WI38 (cell line): ENCODE data around the gene FRMD5.
"Not testable (repeated sequence)": the region's sequence is repeated elsewhere in the genome, so short reads cannot be mapped to it uniquely, and the experiment has no call there.

Source experiments
- H3K4me3 ChIP-seq: 2 replicates; pipeline ENCODE4 v1.5.1; 2011; ENCODE audit warnings: low read depth, mild to moderate bottlenecking, control low read depth, low read length
- TF ChIP-seq, protein P1 (sequence below): IDR thresholded peaks from 2 replicates; pipeline ENCODE4 v1.5.1; 2012; ENCODE audit warnings: low read depth, mild to moderate bottlenecking, control low read depth, low read length

FRMD5 gene

DNA sequence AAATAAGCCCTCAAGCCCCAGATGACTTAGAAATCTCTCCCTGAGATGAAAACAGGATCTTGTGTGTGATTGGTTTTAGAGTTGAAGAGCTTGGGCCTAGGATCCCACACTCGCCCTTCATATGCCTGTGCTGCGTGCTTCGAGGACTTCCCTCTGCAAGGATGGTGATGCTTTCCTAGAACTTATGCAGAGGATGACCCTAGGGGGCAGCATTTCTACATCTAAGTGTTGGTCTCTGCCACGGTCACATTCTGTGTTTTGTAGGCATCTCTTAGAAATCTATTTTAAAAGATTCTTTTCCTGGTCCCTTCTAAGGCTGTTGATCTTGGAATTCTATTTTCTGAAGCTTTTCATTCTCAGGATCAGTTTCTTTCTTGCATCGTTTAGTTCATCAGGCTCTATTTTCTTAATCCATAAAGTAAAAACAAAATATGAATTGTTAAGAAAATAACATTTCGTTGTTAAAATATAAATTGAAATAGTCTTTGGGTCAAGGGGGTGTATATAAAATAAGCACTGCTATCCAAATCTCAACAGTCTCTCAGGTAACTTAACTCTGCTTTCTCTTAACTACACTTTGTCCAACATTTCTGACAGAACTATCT lies 322.6 kb downstream of the FRMD5 start:
- TF ChIP-seq, protein P1, sequence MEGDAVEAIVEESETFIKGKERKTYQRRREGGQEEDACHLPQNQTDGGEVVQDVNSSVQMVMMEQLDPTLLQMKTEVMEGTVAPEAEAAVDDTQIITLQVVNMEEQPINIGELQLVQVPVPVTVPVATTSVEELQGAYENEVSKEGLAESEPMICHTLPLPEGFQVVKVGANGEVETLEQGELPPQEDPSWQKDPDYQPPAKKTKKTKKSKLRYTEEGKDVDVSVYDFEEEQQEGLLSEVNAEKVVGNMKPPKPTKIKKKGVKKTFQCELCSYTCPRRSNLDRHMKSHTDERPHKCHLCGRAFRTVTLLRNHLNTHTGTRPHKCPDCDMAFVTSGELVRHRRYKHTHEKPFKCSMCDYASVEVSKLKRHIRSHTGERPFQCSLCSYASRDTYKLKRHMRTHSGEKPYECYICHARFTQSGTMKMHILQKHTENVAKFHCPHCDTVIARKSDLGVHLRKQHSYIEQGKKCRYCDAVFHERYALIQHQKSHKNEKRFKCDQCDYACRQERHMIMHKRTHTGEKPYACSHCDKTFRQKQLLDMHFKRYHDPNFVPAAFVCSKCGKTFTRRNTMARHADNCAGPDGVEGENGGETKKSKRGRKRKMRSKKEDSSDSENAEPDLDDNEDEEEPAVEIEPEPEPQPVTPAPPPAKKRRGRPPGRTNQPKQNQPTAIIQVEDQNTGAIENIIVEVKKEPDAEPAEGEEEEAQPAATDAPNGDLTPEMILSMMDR = peak; percentile 58
- no peak overlapping the region for H3K4me3 ChIP-seq

DNA sequence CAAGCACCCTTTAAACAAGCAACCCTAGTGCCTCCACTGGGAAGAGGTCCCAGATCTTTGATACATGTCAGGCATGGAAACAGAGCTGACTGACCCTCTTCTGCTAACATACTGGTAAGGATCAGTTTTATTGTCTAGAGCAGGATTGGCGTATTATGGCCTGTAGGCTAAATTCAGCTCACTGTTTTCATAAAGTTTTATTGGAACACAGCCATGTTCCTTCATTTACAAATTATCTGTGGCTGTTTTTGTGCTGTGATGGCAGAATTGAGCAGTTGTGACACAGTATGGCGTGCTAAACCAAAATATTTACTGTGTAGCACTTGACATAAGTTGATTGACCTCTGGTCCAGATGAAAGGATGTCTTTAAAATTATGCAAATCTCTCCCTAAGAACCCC lies 323.2 kb downstream of the FRMD5 start:
- TF ChIP-seq, protein P1 = no peak

DNA sequence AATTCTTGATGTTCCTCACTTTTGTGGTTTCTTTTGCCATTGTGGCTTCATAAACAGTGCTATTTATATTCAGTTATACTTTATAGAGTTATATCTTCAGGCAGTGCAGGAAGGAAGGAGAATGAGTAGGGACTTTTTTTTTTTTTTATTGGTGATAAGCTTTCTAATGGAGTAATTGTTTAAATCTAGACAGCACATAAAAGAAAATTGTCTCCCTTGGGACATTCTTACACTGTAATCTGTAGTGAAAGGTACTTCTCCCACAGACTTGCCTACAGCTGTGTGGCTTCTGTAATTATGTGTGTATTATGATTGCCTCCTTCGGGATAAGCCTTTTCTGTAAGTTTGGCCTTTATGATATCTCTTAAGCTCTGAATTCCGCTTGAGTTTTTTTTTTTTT lies 326.7 kb downstream of the FRMD5 start:
- no peak overlapping the region for H3K4me3 ChIP-seq
- TF ChIP-seq, protein P1 = no peak

More for the DNA sequence above, 323.2 kb downstream of the FRMD5 start:
- H3K4me3 ChIP-seq = no peak overlapping the region

DNA sequence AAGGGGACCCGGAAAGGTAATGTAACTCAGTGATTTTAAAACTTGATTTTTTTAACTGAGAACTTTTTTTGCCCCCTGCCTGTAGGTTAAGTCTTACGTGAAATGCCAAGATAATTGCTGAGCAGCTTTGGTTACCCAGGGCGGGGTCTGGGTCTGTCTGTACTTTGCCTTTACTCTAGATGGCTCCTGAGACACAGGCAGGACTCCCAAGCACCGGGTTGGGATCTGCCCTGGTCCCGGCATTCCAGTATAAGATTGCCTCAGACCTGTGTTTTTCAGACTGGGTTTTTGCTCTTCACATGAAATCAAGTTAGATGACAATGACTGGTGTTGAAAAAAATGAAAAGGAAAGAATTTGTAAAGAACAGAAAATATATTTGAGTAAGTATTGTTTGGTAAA lies 328.0 kb downstream of the FRMD5 start:
- H3K4me3 ChIP-seq = no peak overlapping the region

DNA sequence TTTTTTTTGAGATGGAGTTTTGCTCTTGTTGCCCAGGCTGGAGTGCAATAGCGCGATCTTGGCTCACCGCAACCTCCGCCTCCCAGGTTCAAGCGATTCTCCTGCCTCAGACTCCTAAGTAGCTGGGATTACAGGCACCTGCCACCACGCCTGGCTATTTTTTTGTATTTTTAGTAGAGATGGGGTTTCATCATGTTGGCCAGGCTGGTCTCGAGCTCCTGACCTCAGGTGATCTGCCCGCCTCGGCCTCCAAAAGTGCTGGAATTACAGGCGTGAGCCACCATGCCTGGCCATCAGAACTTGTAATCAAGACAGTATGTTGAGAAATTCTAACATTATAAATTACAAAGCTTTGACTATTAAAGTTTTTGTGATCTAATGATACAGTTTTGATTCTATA lies 328.4 kb downstream of the FRMD5 start:
- not testable (repeated sequence) for H3K4me3 ChIP-seq

More for the DNA sequence above, 328.0 kb downstream of the FRMD5 start:
- TF ChIP-seq, protein P1 = no peak

DNA sequence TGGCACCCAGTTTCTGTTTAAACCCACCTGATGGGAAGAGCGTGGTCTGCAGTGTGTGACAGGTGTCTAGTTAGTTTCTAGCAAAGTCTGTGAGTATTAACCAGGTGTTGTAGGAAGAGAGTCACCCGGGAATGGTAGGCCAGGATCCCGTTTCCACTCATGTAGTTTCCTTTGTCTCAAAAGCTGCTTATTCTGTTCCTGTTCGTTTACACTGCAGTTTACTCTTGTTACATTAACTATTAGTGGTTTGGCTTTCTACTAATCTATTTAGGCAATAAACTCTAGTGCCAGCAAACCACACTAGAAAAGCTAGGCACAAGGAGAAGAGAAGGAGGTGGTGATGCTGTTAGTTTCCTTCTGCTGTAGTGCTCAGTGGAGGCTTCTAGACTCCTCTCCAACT lies 335.5 kb downstream of the FRMD5 start:
- TF ChIP-seq, protein P1 = no peak
- no peak overlapping the region for H3K4me3 ChIP-seq

DNA sequence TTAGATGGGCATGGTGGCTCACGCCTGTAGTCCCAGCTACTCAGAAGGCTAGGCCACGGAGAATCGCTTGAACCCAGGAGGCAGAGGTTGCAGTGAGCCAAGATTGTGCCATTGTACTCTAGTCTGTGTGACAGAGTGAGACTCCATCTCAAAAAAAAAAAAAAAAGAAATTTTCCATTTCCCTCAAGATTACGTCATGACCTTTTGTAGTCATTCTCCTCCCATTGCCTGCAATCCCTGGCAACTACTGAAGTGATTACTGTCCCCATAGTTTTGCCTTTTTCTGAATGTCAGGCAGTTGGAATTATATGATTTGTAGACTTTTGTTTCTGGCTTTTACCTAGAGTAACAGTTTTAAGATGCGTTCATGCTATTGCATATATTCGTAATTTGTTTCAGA lies 340.3 kb downstream of the FRMD5 start:
- H3K4me3 ChIP-seq = no peak overlapping the region
- TF ChIP-seq, protein P1 = no peak

DNA sequence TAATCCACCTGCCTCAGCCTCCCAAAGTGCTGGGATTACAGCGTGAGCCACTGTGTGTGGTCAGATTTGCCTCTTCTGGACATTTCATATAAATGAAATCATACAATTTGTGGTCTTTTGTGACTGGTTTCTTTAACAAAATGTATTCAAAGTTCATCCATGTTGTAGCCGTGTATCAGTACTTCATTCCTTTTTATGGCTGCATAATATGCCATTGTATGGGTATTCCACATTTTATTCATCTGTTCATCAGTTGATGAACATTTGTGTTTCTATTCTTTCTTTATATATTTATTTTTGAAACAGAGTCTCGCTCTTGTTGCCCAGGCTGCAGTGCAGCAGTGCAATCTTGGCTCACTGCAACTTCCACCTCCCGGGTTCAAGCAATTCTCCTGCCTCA lies 342.5 kb downstream of the FRMD5 start:
- H3K4me3 ChIP-seq = no peak overlapping the region
- TF ChIP-seq, protein P1 = no peak
